GM21529 (cell line): ENCODE data around the gene LEKR1.

Source experiments
- ATAC-seq: cut with Tn5 transposase; IDR thresholded peaks from one replicate; pipeline ENCODE4 v1.9.1; 2021; ENCODE audit not compliant: unreplicated experiment

Gene LEKR1

DNA sequence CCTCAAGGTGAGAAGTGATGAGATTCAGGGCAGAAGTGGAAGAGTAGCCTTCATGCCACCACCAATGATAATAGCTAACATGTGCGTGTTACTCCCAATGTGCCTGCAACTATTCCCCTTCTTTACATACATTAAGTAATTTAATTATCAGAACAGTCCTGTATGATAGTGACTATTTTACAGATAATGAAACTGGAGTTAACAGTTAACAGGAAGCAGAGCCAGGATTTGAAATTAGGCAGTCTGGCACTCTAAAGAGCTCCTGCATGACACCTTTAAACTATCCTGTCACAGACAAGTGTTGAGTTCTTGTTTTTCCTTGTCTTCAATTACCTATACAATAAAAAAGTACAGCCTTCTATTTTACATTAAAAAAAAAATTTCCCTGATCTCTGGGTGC lies 148.8 kb downstream of the LEKR1 start:
- no peak for ATAC-seq

DNA sequence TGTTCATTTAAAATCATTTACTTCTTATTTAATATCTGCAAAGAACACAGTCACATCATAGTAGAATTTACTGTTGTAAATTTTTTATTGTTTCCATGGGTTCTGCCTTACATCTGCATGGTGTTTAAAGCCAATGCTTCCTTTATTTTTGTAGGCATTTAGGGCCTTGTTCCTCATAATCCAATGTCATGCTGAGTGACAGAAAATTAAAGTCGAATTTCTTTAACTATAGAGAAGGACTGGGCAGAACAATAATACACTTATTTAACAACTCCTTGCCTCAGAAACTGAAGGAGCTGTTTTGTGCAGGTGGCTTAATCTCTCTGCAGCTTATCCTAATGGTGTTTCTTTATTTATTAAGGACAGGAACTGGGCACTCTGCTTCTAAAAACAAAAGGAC lies 149.6 kb downstream of the LEKR1 start:
- ATAC-seq, result no peak

DNA sequence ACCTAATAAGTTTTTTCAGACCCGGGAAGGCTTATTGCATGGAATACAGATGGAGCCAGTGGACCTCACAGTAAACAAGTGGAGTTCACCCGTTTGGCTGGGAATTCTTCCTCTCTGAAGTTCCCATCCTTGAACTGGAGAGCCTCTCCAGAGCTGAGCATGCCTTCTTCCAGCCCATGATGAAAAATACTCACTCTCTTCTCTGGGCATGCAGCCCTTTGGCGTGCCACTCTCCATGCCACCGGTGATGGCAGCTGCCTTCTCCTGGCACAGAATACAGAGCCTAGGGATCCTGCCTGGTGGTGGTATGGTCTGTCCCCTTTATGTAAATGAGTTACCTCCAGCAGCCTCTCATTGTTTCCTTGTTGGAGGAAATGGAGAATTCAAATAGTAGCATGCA lies 150.8 kb downstream of the LEKR1 start:
- ATAC-seq, result no peak

DNA sequence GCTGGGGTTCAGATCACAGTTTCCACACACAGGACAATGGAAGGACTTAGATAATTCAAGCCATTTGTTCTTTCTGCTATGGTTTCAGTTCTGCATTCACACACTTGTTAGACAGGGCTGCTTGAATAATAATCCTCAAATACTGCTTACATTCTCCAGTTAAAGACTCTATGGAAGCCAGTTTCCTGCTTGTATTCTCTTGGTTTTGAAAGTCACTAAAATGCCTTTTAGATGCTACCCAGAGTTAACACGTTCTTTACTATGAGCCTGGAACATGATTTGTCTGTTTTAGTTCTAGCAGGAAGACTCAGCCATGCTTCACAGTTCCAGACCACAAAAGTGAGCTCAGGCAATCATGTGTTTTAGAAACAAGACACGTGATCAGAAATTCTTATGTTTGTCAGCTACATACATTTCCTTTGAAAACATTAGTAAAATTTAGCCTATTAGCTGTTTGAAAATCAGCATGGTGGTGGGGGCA lies 152.4 kb downstream of the LEKR1 start:
- ATAC-seq, result peak; percentile 94

DNA sequence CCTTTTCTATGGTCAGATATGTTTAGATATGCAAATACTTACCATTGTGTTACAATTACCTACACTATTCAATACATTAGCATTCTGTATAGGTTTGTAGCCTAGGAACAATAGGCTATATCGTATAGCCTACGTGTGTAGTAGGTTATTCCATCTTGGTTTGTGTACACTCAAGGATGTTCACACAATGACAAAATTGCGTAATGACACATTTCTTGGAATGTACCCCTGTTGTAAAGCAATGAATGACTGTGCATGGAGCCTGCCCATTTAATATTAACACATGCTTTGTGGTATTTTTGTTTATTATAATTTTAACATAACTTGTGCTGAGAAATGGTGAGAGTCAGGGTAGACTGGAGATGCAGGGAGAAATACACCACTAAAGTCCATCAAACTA lies 154.9 kb downstream of the LEKR1 start:
- no peak for ATAC-seq

DNA sequence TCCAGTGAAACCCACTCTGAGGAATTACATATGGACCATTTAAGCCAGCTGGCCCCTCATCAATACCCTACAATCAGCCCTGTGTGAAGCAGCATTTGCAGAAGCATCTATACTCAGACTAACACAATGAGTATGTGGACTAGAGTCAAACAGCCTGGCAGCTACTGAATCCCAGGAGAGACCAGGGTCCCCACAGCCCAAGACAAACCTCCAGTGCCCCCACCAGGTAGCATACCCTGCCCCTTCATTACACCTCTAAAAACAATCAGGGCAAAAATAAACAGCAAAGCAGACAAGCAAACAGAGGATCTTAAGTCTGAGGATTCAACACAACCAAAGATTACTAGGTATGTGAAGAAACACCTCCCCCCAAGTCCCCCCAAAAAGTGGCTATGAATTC lies 157.4 kb downstream of the LEKR1 start:
- no peak for ATAC-seq

DNA sequence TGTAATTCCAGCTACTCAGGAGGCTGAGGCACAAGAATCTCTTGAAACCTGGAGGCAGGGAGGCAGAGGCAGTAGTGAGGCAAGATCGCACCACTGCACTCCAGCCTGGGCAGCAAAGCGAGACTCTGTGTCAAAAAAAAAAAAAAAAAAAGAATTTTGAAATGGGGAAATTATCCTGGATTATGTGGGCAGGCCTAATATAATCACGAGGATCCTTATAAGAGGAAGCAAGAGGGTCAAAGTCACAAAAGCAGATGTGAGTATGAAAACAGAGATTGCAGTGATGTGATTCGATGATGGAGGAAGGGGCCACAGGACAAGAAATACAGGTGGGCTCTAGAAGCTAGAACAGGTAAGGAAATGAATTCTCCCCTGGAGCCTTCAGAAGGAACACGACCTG lies 159.6 kb downstream of the LEKR1 start:
- ATAC-seq, result no peak

DNA sequence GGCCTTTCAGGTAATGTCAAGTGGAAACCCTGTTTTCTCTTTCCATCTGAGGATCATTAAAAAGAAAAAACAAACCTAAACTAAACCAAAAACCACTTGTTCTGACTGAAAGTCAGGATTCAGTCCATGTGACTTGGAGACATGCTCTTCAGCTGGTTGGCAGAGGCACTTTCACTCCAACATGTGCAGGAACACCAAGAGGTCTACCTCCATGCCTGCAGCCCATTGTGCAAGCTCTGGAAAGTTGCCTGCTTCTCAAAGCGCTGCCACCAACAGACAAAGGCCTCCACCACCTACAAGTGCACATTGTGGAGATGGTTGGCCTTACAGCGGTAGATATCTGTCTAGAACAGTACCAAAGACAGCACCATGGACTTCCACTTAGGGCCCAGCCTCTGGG lies 161.8 kb downstream of the LEKR1 start:
- ATAC-seq, result no peak

DNA sequence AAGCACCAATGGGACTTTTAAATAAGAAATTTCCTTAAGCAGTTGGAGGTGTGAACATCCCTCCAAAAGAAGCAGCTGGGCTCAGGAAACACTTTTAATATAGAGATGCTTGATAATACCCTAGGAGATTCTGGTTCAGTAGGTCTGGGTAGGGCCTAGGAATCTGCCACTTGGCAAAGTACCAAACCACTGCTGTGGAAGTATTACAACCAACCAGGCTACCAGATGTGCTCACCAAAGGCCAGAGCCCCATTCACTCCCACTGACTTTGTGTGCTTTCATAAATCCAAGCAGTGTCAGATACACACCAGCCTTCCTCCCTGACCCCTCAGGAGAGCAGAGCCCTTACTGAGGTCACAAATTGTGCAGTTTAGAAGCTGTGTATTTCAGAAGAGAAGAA lies 171.2 kb downstream of the LEKR1 start:
- ATAC-seq, result no peak

DNA sequence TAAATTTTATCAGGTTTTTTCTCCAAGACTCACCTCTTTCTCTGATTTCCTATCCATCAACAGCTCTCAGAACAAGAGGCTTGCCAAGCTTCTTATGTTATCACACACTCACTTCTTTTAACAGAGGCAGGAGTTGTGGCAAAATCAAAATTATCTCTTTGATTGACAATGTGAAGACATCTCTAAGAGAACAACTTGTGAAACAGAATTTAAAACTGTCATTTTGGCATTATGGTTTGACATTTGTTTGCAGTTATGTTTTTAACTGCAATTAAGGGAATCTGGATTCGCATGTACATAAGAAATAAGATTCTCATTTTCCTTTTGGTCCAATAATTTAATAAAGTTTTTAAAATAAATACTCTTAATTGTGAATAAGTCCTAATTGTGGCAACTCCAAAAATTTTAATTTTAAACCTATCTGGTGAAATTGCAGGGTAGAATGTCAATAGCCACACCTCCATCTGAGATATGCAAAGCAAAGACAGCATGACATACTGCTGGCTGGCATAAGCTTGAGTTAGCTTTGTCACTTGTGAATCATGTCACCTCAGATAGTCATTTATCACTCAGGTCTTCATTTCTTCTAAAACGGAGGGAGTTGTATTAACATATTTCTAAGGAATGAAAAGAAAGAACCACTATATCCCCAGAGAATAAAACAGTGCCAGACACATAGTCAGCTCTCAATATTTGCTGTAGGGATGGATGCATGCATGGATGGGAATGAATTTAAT lies 175.2 kb downstream of the LEKR1 start:
- no peak for ATAC-seq

DNA sequence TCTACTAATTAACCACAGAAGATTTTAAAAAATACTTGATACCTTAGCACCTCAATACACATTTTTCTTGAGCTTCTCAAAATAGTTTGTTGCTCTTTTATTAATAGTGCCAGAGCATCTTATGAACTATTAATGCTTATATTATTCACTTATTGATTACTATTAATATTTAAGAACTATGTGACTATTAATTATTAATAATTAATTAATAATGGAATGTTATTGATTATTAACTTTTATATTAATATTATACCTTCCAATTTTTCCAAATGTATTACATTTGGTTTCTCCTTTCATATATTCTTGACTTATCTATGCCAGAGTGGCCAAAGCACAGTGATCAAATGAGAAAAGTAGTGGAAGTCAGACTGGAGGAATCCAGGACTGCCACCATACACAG lies 195.5 kb downstream of the LEKR1 start:
- ATAC-seq, result no peak

DNA sequence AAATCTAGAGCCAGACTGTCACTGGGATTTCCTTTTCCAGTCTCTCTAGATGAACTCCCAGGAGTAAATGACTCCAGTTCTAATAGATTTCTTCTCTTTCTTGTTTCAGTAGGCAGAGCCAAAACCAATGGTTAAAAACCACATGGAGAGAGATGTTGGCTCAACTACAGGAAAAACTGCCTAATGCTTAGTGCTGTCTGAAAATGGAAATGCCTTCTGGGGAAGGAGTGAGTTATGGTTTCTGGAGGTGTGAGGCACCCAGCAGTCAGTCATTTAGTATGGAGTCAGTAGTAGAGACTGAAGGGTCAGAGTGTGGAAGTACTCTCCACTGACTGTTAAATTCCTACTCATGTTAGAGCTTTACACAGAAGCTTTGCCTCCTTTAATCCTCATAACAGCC lies 197.1 kb downstream of the LEKR1 start:
- no peak for ATAC-seq

DNA sequence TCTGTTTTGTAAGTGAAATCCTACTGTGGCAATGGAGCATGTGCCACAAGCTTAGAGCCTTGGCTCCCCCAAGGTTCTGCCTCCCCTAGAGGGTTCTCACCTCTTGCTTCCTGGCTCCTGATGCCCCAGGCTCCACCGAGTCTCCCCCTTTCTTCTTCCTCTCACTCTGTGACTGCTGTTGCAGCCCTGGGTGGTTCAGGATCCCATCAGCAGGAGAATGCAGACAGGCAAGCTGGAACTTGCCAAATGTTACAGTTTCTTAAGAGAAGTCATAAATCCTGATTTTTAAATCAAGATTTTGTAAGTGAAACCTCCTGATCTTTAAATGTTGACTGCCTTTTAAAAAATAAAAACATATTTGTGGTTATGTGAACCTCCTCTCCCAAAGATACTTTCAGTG lies 199.9 kb downstream of the LEKR1 start:
- no peak for ATAC-seq

DNA sequence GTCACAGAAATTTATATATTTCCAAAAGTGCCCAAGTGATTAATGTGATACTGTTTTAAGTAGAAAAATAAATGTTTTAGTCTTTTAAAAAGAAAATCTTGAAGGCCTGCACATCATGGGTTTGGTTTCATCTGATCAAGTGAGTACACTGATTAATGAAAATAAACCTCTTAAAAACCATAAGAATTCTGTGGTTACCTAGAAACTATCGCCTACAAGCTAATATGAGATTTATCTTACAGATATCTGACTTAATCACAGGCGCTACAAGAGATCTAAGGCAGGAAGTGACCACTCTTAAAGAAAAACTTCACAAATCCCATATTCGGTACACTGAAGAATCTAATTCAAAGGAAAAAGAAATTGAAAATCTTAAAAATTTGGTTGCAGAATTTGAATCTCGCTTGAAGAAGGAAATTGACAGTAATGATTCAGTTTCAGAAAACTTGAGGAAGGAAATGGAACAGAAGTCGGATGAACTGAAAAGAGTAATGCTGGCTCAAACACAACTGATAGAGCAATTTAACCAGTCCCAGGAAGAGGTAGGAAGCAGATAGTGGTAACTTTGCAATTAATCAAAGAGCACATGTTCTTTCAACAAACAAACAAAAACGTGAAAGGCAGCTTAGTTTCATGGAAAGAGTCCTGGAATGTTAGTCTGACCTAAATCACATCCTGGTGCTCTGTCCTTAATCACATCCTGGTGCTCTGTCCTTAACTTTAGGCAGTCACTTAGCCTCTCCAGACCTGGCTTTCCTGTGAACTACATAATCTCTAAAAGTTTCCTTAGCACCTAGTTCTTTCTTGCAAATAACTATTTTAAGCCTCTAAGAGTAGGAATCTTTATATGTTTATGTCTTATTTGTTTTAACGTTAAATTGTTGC lies 201.9 kb downstream of the LEKR1 start:
- no peak for ATAC-seq

DNA sequence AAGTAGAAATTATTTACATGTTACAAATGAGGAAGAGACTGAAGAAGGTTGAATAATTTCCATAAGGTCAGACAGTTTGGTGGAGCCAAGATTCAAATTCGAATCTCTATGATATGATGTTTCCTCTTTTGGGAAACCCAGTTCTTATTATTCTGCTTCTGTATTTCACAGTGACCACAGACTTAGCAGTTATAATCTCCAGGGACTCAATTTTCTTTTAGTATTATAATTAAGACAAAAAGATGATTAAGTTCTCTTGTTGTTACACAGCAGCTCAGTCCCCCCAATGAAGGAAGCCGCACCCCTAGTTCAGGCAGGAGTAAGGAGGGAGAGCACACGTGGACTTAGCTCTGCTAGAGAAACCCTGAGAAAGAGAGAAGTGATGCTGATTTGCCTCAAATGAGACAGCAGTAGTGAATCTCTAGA lies 203.2 kb downstream of the LEKR1 start:
- ATAC-seq, result no peak

DNA sequence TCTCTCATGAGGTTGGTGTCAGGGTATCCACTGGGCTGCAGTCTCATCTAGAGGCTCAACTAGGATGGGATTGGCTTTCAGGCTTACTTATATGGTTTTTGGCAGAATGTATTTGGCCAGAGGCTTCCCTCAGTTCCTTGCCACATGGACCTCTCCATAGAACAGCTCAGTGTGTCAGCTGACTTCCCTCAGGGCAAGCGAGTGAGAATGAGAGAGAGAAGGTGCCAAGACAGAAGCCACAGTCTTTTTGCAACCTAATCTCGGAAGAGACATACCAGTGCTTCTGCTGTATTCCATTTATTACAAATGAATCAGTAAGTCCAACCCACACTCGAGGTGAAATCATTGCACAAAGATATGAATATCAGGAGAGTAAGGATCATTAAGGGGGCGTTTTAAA lies 204.6 kb downstream of the LEKR1 start:
- ATAC-seq, result no peak

DNA sequence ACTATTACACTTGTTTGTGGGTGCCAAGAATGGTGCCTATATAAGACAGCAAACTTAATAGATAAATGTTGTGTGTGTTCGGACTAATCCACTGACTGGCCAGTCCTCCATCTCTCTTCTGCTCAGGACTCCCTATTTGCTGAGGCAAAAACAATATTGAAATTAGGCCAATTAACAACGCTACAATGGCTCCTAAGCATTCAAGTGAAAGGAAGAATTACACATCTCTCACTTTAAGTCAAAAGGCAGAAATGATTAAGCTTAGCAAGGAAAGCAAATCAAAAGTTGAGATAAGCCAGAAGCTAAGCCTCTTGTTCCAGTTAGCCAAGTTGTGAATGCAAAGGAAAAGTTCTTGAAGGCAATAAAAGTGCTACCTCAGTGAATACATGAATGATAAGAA lies 206.8 kb downstream of the LEKR1 start:
- no peak for ATAC-seq

DNA sequence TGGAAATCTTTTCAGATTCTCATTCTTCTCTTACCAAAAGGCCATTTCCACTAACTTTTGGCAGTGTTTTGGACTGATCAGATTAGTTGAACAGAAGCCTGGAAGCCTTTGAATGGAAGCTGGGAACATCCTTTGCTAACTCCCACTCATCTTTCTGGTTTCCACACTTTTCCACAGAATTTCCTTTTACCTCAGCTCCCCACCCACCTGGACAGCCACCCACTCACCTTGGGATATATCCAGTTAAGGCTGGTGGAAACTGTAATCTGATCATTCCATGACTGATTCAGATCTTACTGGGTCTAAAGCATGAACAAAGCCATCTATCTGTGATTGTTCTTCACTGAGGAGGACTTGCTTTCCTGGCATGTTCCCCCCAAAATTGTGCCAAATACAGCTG lies 214.3 kb downstream of the LEKR1 start:
- no peak for ATAC-seq

DNA sequence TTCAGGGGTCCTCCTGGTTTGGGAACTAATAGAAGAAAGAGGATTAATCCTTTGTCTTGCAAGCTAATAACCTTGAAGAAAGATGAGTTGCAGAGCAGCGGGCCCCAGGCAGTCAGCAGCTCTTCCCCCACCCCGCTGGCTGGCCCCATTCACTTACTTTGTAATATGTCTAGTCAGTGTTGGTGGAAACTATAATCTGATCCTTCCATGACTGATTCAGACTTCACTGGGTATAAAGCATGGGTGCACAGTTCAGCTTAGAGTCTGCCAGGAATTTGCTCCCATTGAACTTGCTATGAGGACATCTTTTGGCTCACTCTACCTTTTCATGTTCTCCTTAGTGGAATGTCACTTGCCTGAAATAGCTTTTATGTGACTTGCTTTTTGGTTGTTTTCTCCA lies 216.1 kb downstream of the LEKR1 start:
- no peak for ATAC-seq

DNA sequence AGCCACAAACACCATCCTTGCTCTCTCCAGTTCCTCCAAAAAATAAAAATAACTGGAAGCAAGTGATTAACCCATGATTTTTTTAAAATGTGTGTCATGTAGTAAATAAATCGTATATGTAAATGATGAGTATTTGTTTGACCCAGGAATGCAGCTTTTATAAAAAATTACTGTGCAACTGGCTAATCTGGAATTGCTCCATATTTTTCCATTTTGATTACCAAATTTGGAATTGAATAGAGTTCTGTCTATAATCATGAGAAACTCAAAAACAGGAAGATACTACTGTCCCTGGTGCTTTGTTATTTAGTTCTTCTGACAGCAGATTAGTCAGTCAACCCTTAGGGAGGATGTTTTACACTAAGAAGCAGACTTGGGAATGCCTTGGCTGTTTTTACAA lies 217.6 kb downstream of the LEKR1 start:
- no peak for ATAC-seq

DNA sequence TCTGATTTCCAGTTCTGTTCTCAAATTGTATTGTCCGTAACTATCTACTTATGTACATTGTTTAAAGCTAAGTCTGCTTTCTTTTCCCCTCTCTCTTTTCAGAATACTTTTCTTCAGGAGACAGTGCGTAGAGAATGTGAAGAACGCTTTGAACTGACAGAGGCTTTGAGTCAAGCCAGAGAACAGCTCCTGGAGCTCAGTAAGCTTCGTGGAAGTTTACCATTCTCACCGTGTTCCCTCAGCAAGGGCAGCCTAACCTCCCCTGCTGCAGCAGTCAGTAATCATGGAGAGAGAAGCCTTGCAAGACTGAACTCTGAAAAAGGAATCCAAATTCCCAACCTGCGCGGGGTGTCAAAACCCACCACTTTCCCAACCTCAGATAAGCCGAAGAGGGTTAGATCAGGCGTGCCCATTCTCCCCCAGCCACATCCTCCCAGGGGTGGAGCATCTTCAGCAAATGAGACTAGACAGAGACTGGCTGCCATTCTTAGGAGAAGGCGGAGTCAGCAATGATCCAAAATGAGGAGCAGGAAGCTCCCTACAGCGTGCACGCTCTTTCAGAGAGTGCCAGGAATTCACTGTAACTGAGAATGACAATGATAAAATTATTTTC lies 219.2 kb downstream of the LEKR1 start:
- ATAC-seq, result no peak

DNA sequence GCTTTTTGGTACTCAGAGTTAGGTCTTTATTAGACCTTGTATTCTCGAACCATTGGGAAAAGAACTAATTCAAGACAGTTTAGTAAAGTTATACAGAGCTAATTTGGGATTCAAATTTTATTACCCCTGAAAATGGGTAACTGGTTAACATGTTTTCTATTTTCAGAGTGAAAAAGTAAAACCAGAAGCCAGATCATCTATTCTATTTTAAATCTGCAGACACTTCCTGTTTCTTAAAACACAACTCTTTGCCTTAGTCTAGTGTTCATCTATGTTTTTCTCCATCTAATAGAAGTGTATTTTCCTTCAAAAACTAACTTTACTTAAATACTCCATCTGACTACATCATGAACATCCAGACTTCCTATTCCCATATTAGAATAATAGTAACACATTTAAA lies 220.4 kb downstream of the LEKR1 start:
- peak; percentile 62 for ATAC-seq
